Glutamatergic neuron (in vitro differentiated cells): Measurements from ENCODE around the gene ERP27. TPM values are rescaled to one million over a fixed set of nuclear protein-coding genes. Genes with fewer than 3 reads are reported as not detected.

Experiments used
- DNase-seq: peaks from one replicate; pipeline ENCODE4 v3.0.0; 2022
- H3K27ac Mint-ChIP-seq: one replicate; pipeline ENCODE4 v1.8.0; 2020; ENCODE audit warnings: mild to moderate bottlenecking, mixed read lengths, inconsistent platforms; ENCODE audit not compliant: unreplicated experiment
- H3K27me3 Mint-ChIP-seq: one replicate; pipeline ENCODE4 v1.8.0; 2020; ENCODE audit warnings: mild to moderate bottlenecking, moderate library complexity, mixed read lengths, inconsistent platforms; ENCODE audit not compliant: unreplicated experiment
- H3K36me3 Mint-ChIP-seq: one replicate; pipeline ENCODE4 v1.8.0; 2020; ENCODE audit warnings: mild to moderate bottlenecking, mixed read lengths, inconsistent platforms; ENCODE audit not compliant: unreplicated experiment
- H3K4me1 Mint-ChIP-seq: one replicate; pipeline ENCODE4 v1.8.0; 2020; ENCODE audit warnings: mild to moderate bottlenecking, low read depth, mixed read lengths, inconsistent platforms; ENCODE audit not compliant: unreplicated experiment
- H3K4me3 Mint-ChIP-seq: one replicate; pipeline ENCODE4 v1.8.0; 2020; ENCODE audit warnings: mild to moderate bottlenecking, mixed read lengths, inconsistent platforms; ENCODE audit not compliant: unreplicated experiment
- H3K9me3 Mint-ChIP-seq: one replicate; pipeline ENCODE4 v1.8.0; 2020; ENCODE audit warnings: mild to moderate bottlenecking, moderate library complexity, mixed read lengths, inconsistent platforms; ENCODE audit not compliant: unreplicated experiment
- total RNA-seq: library from RNA; stranded (reverse); fragmentation: NEBNext Ultra II Directional; extraction: Animal tissue kit (Norgen Biotek cat#: 25700); gene quantifications from one replicate; pipeline ENCODE4 v1.2.1, GENCODE V29; 2021; ENCODE audit not compliant: unreplicated experiment
- TF ChIP-seq, protein P1 (sequence below): fragments of 200-600 bp; sonication (generic); IDR thresholded peaks from one replicate; pipeline ENCODE4 v1.5.0; 2021; ENCODE audit not compliant: partially characterized antibody, unreplicated experiment

The ERP27 gene
- total RNA-seq, 1 donor from 2014 or later = not detected

DNA sequence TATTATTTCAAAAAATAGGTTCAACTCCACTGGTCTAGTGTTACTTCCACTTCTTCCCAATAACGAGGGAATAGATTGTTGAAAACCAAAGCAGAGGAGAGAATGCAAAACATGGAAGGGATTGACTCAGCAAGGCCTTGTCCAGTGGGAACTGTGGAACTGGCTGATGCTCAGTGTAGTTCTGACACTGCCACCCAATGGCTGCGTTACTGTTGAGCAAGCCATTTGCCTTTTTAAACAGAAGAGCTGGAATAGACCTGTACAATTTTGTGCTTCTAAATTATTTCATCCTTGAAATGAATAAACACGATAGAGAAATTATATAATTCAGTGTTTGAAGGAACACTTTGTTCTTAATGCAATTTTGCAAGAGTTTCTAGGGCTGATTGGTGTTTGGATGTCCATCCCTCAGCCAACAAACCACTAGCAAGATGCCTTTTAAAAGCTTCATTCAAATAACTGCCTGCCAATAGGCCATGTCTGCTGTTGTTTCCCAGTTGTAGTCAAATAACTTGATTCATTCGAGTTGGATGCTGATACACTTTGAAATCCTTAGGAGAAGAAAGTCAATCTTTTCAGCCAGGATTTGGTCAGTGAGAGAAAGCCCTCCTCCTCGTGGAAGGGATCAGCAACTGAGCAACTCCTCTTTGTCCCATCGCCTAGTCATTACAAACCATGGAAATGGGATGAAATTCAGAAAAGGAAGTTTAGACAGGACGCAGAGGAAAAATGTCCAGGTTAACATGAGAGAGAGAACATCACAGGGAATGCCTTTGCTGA, 45.4 kb downstream of the ERP27 start:
- Mint-ChIP-seq H3K27ac (no peak overlapping the region), H3K4me3 (no peak overlapping the region)

DNA sequence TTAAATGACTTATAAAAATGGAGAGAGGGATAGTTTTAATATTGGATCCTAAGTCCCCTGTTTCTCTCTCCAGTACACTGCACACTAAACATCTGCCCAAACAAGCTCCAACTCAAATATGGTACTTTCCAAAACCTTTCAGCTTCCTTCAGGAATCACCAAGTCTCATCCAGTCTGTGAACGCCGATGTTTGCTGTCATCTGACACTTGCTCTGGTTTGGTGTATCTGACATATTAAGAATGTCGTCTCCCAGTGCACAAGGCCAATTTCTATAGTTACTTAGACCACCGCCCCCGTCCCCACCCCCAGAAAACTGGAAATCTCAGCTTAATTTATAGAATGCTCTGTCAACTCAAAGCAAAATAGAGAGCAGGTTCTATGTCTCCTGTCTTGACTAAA, 47.6 kb downstream of the ERP27 start:
- Mint-ChIP-seq H3K4me1 (peaks cover 7% of the 10 kb centered on the region), H3K27me3 (no peaks in the 10 kb centered on the region), H3K27ac (no peak overlapping the region), H3K9me3 (no peaks in the 10 kb centered on the region), H3K4me3 (no peak overlapping the region), H3K36me3 (peaks cover 4% of the 10 kb centered on the region)
- no peak for DNase-seq
- TF ChIP-seq, protein P1, sequence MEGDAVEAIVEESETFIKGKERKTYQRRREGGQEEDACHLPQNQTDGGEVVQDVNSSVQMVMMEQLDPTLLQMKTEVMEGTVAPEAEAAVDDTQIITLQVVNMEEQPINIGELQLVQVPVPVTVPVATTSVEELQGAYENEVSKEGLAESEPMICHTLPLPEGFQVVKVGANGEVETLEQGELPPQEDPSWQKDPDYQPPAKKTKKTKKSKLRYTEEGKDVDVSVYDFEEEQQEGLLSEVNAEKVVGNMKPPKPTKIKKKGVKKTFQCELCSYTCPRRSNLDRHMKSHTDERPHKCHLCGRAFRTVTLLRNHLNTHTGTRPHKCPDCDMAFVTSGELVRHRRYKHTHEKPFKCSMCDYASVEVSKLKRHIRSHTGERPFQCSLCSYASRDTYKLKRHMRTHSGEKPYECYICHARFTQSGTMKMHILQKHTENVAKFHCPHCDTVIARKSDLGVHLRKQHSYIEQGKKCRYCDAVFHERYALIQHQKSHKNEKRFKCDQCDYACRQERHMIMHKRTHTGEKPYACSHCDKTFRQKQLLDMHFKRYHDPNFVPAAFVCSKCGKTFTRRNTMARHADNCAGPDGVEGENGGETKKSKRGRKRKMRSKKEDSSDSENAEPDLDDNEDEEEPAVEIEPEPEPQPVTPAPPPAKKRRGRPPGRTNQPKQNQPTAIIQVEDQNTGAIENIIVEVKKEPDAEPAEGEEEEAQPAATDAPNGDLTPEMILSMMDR = no peak

More for the DNA sequence above, 45.4 kb downstream of the ERP27 start:
- H3K27me3 Mint-ChIP-seq = no peaks in the 10 kb centered on the region
- TF ChIP-seq, protein P1 = no peak
- no peaks in the 10 kb centered on the region for H3K9me3 Mint-ChIP-seq
- no peak for DNase-seq
- peaks cover 4% of the 10 kb centered on the region for H3K36me3 Mint-ChIP-seq
- H3K4me1 Mint-ChIP-seq = peaks cover 3% of the 10 kb centered on the region

- peaks cover 12% of the 10 kb centered on the region for H3K4me1 Mint-ChIP-seq
- DNase-seq = no peak
- no peak overlapping the region for H3K27ac Mint-ChIP-seq
- no peaks in the 10 kb centered on the region for H3K27me3 Mint-ChIP-seq
- H3K4me3 Mint-ChIP-seq = no peak overlapping the region
- no peaks in the 10 kb centered on the region for H3K36me3 Mint-ChIP-seq
- no peaks in the 10 kb centered on the region for H3K9me3 Mint-ChIP-seq
- TF ChIP-seq, protein P1 = no peak
Measured at GRCh38 chr12:14886271-14886670, 52.1 kb downstream of the ERP27 start.

- no peak for DNase-seq
- no peaks in the 10 kb centered on the region for H3K9me3 Mint-ChIP-seq
- no peaks in the 10 kb centered on the region for H3K27me3 Mint-ChIP-seq
- H3K27ac Mint-ChIP-seq = no peak within 1 kb of the TSS
- H3K4me1 Mint-ChIP-seq = peaks cover 12% of the 10 kb centered on the region
- H3K4me3 Mint-ChIP-seq = no peak within 1 kb of the TSS
- TF ChIP-seq, protein P1 = no peak
- H3K36me3 Mint-ChIP-seq = no peaks in the 10 kb centered on the region
Measured at GRCh38 chr12:14885718-14886221, 52.6 kb downstream of the ERP27 start, which contains the start of gene MGP. MGP (minus strand) TSS chr12:14885854; CDS start chr12:14885791, 63 bp downstream.

DNA sequence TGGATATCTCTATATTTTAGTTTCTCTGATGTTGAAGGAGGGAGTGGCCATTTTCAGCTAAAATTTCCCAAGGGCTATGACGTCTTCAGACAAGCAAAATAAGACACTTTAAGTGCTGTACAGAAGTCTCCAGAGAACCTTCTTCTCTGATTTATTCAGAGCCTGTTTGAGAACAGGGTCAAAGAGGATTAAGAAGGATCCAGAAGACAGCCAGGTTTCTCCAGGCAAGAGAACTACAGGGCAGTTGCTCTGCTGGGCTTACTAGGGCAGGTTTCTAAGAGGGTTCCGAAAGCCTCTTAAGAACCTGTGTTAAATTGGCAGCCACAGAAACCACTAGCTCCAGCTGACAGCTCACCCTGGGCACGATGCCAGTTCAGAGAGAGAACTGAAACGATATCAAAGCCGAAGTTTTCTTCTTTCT, 53.9 kb downstream of the ERP27 start:
- no peaks in the 10 kb centered on the region for H3K36me3 Mint-ChIP-seq
- TF ChIP-seq, protein P1 = no peak
- H3K4me1 Mint-ChIP-seq = peaks cover 12% of the 10 kb centered on the region
- H3K27me3 Mint-ChIP-seq = no peaks in the 10 kb centered on the region
- H3K4me3 Mint-ChIP-seq = no peak overlapping the region
- peak overlapping the region; percentile 59 for H3K27ac Mint-ChIP-seq
- no peak for DNase-seq
- H3K9me3 Mint-ChIP-seq = peaks cover 2% of the 10 kb centered on the region
